Hematopoietic multipotent progenitor cell (in vitro differentiated cells): ENCODE results near the gene IL17B. TPM values are rescaled to one million over a fixed set of nuclear protein-coding genes. Genes with fewer than 3 reads are reported as not detected.

ENCODE experiments used
- DNase-seq, 3 donors: peaks; one replicate each; pipeline ENCODE4 v3.0.0-alpha.2; 2011 to 2015; ENCODE audit warnings: low read depth in 2 of 3, low spot score in 2 of 3
- total RNA-seq: library from RNA; depleted of rRNA; stranded (reverse); fragments of >200 nt; gene quantifications from one replicate; pipeline ENCODE4 v1.2.3, GENCODE V29; 2012

IL17B gene
- total RNA-seq, 1 donor, result not detected

GRCh38 chr5:149328177-149328576 lies 50.9 kb downstream of the IL17B start:
- no peak for DNase-seq

- DNase-seq, result no peak
Observed at GRCh38 chr5:149326611-149327010, 52.5 kb downstream of the IL17B start.

- no peak for DNase-seq
Observed at GRCh38 chr5:149325894-149326293, 53.2 kb downstream of the IL17B start.

GRCh38 chr5:149325166-149325735 lies 53.8 kb downstream of the IL17B start:
- no peak for DNase-seq

- DNase-seq, result no peak
Observed at GRCh38 chr5:149324641-149325040, 54.5 kb downstream of the IL17B start.

Other genes starting within 250 kb of the IL17B start
- 0.27 TPM for gene ABLIM3, start 237.8 kb downstream of the IL17B start, total RNA-seq
- 1.9 TPM for gene AFAP1L1, start 107.4 kb downstream of the IL17B start, total RNA-seq
- 4.0 TPM for gene GRPEL2, start 33.8 kb downstream of the IL17B start, total RNA-seq
- 31.2 TPM for gene PCYOX1L, start 21.2 kb downstream of the IL17B start, total RNA-seq
- 116 TPM for gene CSNK1A1, start 172.1 kb upstream of the IL17B start, total RNA-seq
- gene ARHGEF37, start 202.2 kb upstream of the IL17B start, total RNA-seq, result 0.27 TPM